Measurements from ENCODE around the gene NPHS2.
A peak's percentile ranks its signal among the peaks of the same experiment; 100 is the strongest.

NPHS2 gene

GRCh38 chr1:179575497-179576314 is at the start of gene NPHS2:
Gene NPHS2 (minus strand): TSS chr1:179575948. CDS start chr1:179575864, 84 bp downstream.
- DNase-seq: peak; percentile 9

- no peak for DNase-seq
Observed at GRCh38 chr1:179612361-179612760, 36.6 kb upstream of the NPHS2 start.

- DNase-seq: no peak
Observed at GRCh38 chr1:179601093-179601492, 25.3 kb upstream of the NPHS2 start.

- DNase-seq: peak; percentile 26
Observed at GRCh38 chr1:179599623-179600249, 24.0 kb upstream of the NPHS2 start.

- DNase-seq: no peak
Observed at GRCh38 chr1:179598631-179599030, 22.9 kb upstream of the NPHS2 start.

- DNase-seq: no peak
Observed at GRCh38 chr1:179591592-179592580, 16.1 kb upstream of the NPHS2 start, which contains the start of gene TDRD5. Gene TDRD5 (plus strand): TSS chr1:179591832. CDS start chr1:179592616, 784 bp downstream.

GRCh38 chr1:179591253-179591591 is 15.5 kb upstream of the NPHS2 start:
- no peak for DNase-seq

GRCh38 chr1:179590671-179591070 is 14.9 kb upstream of the NPHS2 start:
- DNase-seq: no peak

GRCh38 chr1:179589509-179589908 is 13.8 kb upstream of the NPHS2 start:
- DNase-seq: no peak

- DNase-seq: no peak
Observed at GRCh38 chr1:179588425-179589024, 12.8 kb upstream of the NPHS2 start.

GRCh38 chr1:179587336-179587735 is 11.6 kb upstream of the NPHS2 start:
- DNase-seq: no peak

GRCh38 chr1:179586107-179586823 is 10.5 kb upstream of the NPHS2 start:
- DNase-seq: peak; percentile 71

- DNase-seq: no peak
Observed at GRCh38 chr1:179583771-179584320, 8.1 kb upstream of the NPHS2 start.

- no peak for DNase-seq
Observed at GRCh38 chr1:179576509-179576908, 761 bp upstream of the NPHS2 start.

GRCh38 chr1:179558078-179558477 is 17.7 kb downstream of the NPHS2 start:
- DNase-seq: no peak

GRCh38 chr1:179554427-179554826 is 21.3 kb downstream of the NPHS2 start:
- DNase-seq: no peak

GRCh38 chr1:179550746-179551682 is 24.7 kb downstream of the NPHS2 start:
- DNase-seq: no peak

GRCh38 chr1:179549368-179549700 is 26.4 kb downstream of the NPHS2 start:
- no peak for DNase-seq

- no peak for DNase-seq
Observed at GRCh38 chr1:179548666-179549367, 26.9 kb downstream of the NPHS2 start.

- DNase-seq: no peak
Observed at GRCh38 chr1:179547021-179547535, 28.7 kb downstream of the NPHS2 start.

Data from NCI-H510A treated with DMSO at 0.1 percent for 48 hours (cell line).